KG1 (cell line): ENCODE results near the gene SH2D6.
"Not testable (repeated sequence)": the region's sequence is repeated elsewhere in the genome, so short reads cannot be mapped to it uniquely, and the experiment has no call there.

Experiments
- DNase-seq: peaks from one replicate; lab custom pipeline; 2025; lab: John Stamatoyannopoulos, UW

Gene SH2D6

DNA sequence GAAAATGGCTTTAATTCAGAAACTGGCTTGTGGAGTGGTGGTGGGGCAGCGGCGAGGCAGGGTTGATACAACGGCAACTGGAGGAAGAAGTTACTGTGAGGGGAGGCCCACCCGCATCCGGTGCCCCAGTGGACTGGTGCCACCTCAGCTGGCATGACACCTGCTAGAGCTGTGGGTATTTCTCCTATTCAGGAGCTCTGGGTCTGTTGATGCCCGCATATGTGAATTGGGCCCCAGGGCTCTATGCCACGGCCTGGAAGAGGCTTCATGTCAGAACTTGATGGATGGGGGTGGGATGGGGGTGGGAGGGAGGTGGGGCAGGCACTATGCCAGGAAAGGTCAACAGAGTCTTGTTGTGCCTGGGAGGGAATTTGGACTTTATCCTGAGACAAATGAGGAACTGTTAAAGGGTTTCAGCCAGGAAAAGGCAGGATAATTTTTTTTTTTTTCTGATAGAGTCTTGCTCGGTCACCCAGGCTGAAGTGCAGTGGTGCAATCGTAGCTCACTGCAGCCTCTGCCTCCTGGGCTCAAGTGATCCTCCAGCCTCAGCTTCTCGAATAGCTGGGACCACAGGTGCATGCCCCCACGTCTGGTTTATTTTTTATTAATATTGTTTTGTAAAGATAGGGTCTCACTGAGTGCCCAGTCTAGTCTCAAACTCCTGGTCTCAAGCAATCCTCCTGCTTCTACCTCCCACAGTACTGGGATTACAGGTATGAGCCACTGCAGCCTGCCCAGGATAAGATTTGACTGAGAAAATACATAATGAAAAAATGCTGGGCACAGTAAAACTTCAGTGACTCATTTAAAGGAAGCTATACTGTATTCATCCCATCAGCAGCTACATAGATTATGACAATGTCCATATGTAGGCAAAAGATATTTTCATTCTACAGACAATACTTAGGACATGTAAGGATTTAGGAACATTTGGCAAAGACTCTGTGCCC, 52.6 kb downstream of the SH2D6 start:
- peak; percentile 38 for DNase-seq

DNA sequence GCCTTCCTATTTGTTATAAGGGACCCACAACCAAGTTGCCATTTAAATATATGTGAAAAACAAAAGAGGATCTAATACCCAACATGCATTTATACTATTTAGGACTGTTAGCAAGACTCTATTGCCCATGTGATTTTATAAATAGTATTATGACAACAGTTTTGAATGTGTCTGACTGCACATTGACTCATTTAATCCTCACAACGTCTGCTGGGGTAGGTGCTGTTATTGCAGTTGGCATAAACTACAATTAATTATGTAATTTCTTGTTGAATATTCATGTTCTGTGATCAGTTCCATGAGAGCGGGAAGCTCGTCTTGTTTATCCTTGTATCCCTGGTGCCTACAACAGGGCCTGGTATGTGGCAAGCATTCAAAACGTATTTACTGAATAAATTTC, 53.7 kb downstream of the SH2D6 start:
- DNase-seq = no peak

DNA sequence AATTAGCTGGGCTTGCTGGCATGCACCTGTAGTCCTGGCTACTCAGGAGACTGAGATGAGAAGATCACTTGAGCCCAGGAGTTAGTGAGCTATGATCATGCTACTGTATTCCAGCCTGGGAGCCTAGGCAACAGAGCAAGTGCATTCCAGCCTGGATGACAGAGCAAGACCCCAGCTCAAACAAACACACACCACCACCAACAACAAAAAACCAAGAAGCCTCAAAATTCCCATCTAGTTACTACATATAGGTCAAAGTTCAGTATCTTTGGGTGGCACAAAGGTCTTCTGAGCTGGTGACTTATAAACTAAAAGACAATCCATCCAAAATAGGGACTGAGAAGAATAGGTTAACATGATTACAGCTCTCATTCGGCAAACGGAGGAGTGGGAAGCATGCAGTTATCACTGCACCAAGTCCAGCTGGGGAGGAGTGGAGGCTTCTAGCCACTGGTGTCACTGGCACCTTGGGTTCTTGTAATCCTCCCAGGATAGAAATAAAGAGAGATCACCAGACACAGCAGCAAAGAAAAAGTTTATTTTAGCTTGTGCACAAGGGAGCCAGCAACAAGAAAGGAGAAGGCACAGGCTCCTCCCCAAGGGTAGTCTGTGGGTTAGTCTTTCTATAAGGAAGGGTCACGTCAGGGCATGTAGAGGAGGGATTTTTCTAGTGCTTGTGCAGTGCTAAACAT, 57.4 kb downstream of the SH2D6 start:
- DNase-seq = no peak

DNA sequence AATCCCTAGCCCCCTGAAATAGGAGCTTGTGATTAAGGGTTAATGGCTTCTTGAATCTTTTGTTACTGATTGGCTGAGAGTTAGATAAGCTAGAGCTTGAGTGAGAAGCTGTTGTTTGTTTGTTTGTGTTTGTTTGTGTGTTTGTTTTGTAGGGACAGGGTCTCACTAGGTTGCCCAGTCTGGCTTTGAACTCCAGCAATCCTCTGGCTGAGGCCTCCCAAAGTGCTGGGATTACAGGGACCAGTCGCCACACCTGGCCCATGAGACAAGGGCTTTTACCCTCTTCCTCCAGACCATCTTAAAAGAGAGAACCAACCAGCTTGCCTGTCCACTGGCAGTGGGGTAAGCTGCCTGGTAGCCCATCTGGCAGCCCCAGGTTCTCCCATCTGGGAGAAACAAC, 58.1 kb downstream of the SH2D6 start:
- no peak for DNase-seq

DNA sequence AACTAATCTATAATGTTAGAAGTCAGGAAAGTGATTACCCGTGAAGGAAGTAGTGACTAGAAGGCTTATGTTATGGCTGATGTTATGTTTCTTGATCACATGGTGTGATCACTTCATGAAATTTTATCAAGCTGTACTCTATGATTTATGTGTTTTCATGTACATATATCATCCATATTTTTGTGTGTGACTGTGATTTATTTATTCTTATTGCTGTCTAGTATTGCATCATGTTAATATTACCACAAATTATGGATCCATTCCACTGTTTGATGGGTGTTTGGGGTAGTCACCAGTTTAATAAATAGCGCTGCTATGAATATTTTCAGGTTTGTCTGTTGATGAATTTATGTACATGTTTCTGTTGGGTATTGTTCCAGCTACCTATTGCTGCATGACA, 59.4 kb downstream of the SH2D6 start:
- DNase-seq = no peak

DNA sequence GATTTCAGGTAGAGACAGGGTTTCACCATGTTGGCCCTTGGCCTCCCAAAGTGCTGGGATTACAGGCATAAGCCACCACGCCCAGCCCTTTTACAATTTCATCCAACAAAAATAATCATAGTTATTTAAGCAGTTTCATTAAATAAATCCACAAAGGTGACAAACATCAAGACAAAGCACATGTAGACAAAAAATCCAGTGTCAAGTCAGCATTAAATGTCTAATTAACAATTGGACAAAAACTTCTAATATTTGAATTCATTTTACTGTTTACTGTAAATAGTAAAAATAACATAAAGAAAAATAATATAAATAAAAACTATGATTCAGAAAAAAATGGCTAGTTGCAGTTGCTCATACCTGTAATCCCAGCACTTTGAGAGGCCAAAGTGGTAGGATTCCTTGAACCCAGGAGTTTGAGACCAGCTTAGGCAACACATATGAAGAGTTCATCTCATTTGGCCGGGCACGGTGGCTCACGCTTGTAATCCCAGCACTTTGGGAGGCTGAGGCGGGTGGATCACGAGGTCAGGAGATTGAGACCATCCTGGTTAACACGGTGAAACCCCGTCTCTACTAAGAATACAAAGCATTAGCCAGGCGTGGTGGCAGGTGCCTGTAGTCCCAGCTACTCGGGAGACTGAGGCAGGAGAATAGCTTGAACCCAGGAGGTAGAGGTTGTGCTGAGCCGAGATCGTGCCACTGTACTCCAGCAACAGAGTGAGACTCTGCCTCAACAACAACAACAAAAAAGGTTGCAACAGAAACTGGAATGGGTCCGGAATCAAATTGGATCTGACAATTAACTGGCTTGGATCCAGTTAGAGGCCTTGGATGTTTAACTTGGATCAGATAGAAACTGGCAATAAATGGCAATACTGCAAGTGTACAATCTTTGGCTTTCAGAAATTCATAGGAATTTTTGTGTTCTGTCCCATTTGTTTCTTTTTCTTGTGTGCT, 63.6 kb downstream of the SH2D6 start:
- no peak for DNase-seq

DNA sequence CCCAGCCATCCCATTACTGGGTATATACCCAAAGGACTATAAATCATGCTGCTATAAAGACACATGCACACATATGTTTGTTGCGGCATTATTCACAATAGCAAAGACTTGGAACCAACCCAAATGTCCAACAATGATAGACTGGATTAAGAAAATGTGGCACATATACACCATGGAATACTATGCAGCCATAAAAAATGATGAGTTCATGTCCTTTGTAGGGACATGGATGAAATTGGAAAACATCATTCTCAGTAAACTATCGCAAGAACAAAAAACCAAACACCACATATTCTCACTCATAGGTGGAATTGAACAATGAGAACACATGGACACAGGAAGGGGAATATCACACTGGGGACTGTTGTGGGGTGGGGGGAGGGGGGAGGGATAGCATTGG, 66.1 kb downstream of the SH2D6 start:
- DNase-seq = not testable (repeated sequence)

DNA sequence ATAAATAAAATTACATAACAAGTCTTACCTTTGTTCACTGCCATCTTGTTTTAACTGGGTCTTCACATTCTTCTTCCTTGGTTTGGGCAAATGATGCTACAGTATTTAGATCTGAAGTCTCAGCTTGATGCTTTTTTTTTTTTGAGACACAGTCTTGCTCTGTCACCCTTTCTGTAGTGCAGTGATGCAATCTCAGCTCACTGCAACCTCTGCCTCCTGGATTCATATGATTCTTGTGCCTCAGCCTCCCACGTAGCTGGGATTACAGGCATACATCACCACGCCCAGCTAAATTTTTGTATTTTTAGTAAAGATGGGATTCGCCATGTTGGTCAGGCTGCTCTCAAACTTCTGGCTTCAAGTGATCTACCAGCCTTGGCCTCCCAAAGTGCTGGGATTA, 67.3 kb downstream of the SH2D6 start:
- DNase-seq = no peak
